B cell (primary cell): ENCODE results near the gene FBXO3. TPM values are rescaled to one million over a fixed set of nuclear protein-coding genes. Genes with fewer than 3 reads are reported as not detected.

Experiments
- ATAC-seq: fragments of 200-7000 bp; cut with Tn5 transposase; one replicate; pipeline ENCODE4 v1.10.0; 2021; ENCODE audit warnings: low read depth, mild to moderate bottlenecking, moderate number of reproducible peaks, moderate library complexity
- CTCF ChIA-PET: fragments of 350-600 bp; sonication (Branson Sonifier 250); formaldehyde crosslinking; loops from one replicate; lab custom pipeline; 2021; ENCODE audit warnings: antibody characterized with exemption, inconsistent platforms; lab: Charles Lee
- POLR2A ChIA-PET: fragments of 350-600 bp; sonication (Branson Sonifier 250); formaldehyde crosslinking; loops from one replicate; lab custom pipeline; 2021; ENCODE audit warnings: antibody characterized with exemption; lab: Charles Lee
- DNase-seq: peaks from one replicate; pipeline ENCODE4 v3.0.0; 2013
- H2AFZ ChIP-seq: 2 replicates; pipeline ENCODE4 v1.6.1; 2012; ENCODE audit warnings: mild to moderate bottlenecking, low read depth, low read length; ENCODE audit not compliant: insufficient read depth, poor library complexity, severe bottlenecking
- H3K27ac ChIP-seq, 2 donors: 1 replicate in 1 of 2; 2 replicates in 1 of 2; pipeline ENCODE4 v1.5.1; 2012 to 2013; ENCODE audit warnings: low read length in 2 of 2, mild to moderate bottlenecking in 2 of 2, moderate library complexity in 1 of 2
- H3K27me3 ChIP-seq, 4 experiments: fragments of 200-600 bp in 1 of 4; sonication (generic) in 1 of 4; replicated peaks in 1 of 4; 1 replicate in 2 of 4; 2 replicates in 2 of 4; pipeline versions ENCODE4 v1.6.1 to v1.7.0; 2013 to 2016; ENCODE audit warnings: low read length in 3 of 4, mild to moderate bottlenecking in 2 of 4, mixed read lengths in 1 of 4, moderate library complexity in 1 of 4; ENCODE audit not compliant: insufficient read depth in 4 of 4, control insufficient read depth in 3 of 4; ENCODE audit errors: control extremely low read depth in 1 of 4
- H3K36me3 ChIP-seq, 2 experiments: replicated peaks in 1 of 2; 1 replicate in 1 of 2; 2 replicates in 1 of 2; pipeline versions ENCODE4 v1.6.1 to v1.7.1; 2013; ENCODE audit warnings: low read length in 1 of 2; ENCODE audit not compliant: insufficient read depth in 2 of 2, control insufficient read depth in 1 of 2; ENCODE audit errors: control extremely low read depth in 1 of 2, extremely low read depth in 1 of 2
- H3K4me1 ChIP-seq, 2 donors: fragments of 200-600 bp in 1 of 2; sonication (generic) in 1 of 2; 1 replicate in 1 of 2; 2 replicates in 1 of 2; pipeline versions ENCODE4 v1.5.1 to v1.6.1; 2013 to 2017; ENCODE audit warnings: low read length in 2 of 2; ENCODE audit not compliant: control insufficient read depth in 2 of 2, insufficient read depth in 2 of 2
- H3K4me2 ChIP-seq: replicated peaks from 2 replicates; pipeline ENCODE3; 2012; ENCODE audit warnings: mild to moderate bottlenecking, low read depth, low read length; ENCODE audit not compliant: poor library complexity, severe bottlenecking
- H3K4me3 ChIP-seq, 5 experiments: fragments of 200-600 bp in 1 of 5; sonication (generic) in 1 of 5; 1 replicate in 3 of 5; 2 replicates in 2 of 5; pipeline versions ENCODE4 v1.5.1 to v1.7.0; 2011 to 2016; ENCODE audit warnings: low read length in 4 of 5, mild to moderate bottlenecking in 4 of 5, low read depth in 2 of 5, control low read depth in 1 of 5, moderate library complexity in 1 of 5; ENCODE audit not compliant: insufficient read depth in 1 of 5; ENCODE audit errors: control extremely low read depth in 1 of 5, extremely low read depth in 1 of 5
- H3K79me2 ChIP-seq: fragments of 200-600 bp; sonication (generic); one replicate; pipeline ENCODE4 v1.6.0; 2016; ENCODE audit warnings: low read length; ENCODE audit not compliant: control insufficient read depth, insufficient read depth
- H3K9ac ChIP-seq: fragments of 200-600 bp; sonication (generic); 2 replicates; pipeline ENCODE4 v1.6.1; 2017; ENCODE audit warnings: mild to moderate bottlenecking, low read length, moderate library complexity
- H3K9me3 ChIP-seq, 3 donors: one replicate each; pipeline versions ENCODE4 v1.6.1 to v1.7.1; 2013; ENCODE audit warnings: low read length in 2 of 3; ENCODE audit not compliant: control insufficient read depth in 2 of 3, insufficient read depth in 1 of 3; ENCODE audit errors: control extremely low read depth in 1 of 3
- H4K20me1 ChIP-seq: 2 replicates; pipeline ENCODE4 v1.6.0; 2012; ENCODE audit warnings: mild to moderate bottlenecking, low read length; ENCODE audit not compliant: insufficient read depth, control insufficient read depth, poor library complexity, severe bottlenecking
- H3K27ac Mint-ChIP-seq: one replicate; pipeline ENCODE4 v1.8.0; 2021; ENCODE audit warnings: mixed read lengths
- H3K27me3 Mint-ChIP-seq: one replicate; pipeline ENCODE4 v1.8.0; 2021; ENCODE audit warnings: mixed read lengths
- H3K4me1 Mint-ChIP-seq: one replicate; pipeline ENCODE4 v1.8.0; 2021; ENCODE audit warnings: mixed read lengths
- H3K4me3 Mint-ChIP-seq: one replicate; pipeline ENCODE4 v1.8.0; 2021; ENCODE audit warnings: mixed read lengths
- H3K9me3 Mint-ChIP-seq: one replicate; pipeline ENCODE4 v1.8.0; 2022; ENCODE audit warnings: mixed read lengths; ENCODE audit not compliant: insufficient read depth
- EZH2 ChIP-seq: IDR thresholded peaks from 2 replicates; pipeline ENCODE4 v1.6.1; 2012; ENCODE audit warnings: borderline replicate concordance, low read depth, mild to moderate bottlenecking, moderate library complexity, low read length; ENCODE audit not compliant: insufficient read depth, poor library complexity, severe bottlenecking
- WGBS: methylation state at CpG from one replicate; pipeline ENCODE4 v1.1.5; 2013; ENCODE audit warnings: missing lambda C conversion rate; ENCODE audit not compliant: insufficient coverage; 5-methylcytosine and 5-hydroxymethylcytosine counted together
- intact Hi-C: fragments of 100-400 bp; cut with micrococcal nuclease; formaldehyde crosslinking; loops from one replicate; pipeline ENCODE4 v1.10.0; 2022
- polyA plus RNA-seq: library from polyadenylated mRNA; depleted of rRNA; stranded (reverse); fragments of >200 nt; gene quantifications from 2 replicates; pipeline ENCODE4 v1.2.3, GENCODE V29; 2012
- total RNA-seq, 2 donors: library from RNA; stranded (reverse); fragments of 120-200 nt in 1 of 2; gene quantifications; 1 replicate in 1 of 2; 2 replicates in 1 of 2; pipeline versions ENCODE4 v1.2.3 to v1.2.4, GENCODE V29; 2013 to 2022
- TF ChIP-seq, protein P1 (sequence below): fragments of 200-600 bp; IDR thresholded peaks from one replicate; pipeline ENCODE4 v1.8.0; 2022; ENCODE audit warnings: antibody characterized with exemption, mild to moderate bottlenecking

FBXO3 gene
- total and polyA plus RNA-seq, 2 donors (not counting 1 experiment from before 2014, with no cell fraction given), result 16.8 to 34.3 TPM

GRCh38 chr11:33777906-33778305, 3.6 kb upstream of the FBXO3 start:
- H3K79me2 ChIP-seq, result peaks cover 22% of the 10 kb centered on the region
- ChIA-PET CTCF (no interaction called here), POLR2A (no interaction called here)
- TF ChIP-seq, protein P1, sequence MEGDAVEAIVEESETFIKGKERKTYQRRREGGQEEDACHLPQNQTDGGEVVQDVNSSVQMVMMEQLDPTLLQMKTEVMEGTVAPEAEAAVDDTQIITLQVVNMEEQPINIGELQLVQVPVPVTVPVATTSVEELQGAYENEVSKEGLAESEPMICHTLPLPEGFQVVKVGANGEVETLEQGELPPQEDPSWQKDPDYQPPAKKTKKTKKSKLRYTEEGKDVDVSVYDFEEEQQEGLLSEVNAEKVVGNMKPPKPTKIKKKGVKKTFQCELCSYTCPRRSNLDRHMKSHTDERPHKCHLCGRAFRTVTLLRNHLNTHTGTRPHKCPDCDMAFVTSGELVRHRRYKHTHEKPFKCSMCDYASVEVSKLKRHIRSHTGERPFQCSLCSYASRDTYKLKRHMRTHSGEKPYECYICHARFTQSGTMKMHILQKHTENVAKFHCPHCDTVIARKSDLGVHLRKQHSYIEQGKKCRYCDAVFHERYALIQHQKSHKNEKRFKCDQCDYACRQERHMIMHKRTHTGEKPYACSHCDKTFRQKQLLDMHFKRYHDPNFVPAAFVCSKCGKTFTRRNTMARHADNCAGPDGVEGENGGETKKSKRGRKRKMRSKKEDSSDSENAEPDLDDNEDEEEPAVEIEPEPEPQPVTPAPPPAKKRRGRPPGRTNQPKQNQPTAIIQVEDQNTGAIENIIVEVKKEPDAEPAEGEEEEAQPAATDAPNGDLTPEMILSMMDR, result no peak
- no peak for TF ChIP-seq EZH2
- H3K9ac ChIP-seq, result no peak overlapping the region
- peaks cover 0 to 50% (median 13%) of the 10 kb centered on the region in 4 experiments for H3K27me3 ChIP-seq
- ATAC-seq (no peak), DNase-seq (no peak)
- Mint-ChIP-seq H3K4me1 (peaks cover 22% of the 10 kb centered on the region), H3K4me3 (no peak overlapping the region), H3K27me3 (peaks cover 34% of the 10 kb centered on the region), H3K27ac (no peak overlapping the region), H3K9me3 (no peaks in the 10 kb centered on the region)
- no peak overlapping the region for H3K4me3 ChIP-seq
- no peak overlapping the region for H2AFZ ChIP-seq
- peaks cover 2% of the 10 kb centered on the region for H4K20me1 ChIP-seq
- intact Hi-C loops, result loop anchor here (10.0 kb wide), 1 partner anchor 883 kb away; the partner anchor contains the start of gene QSER1
- H3K36me3 ChIP-seq, result no peaks in the 10 kb centered on the region
- no peaks in the 10 kb centered on the region for H3K9me3 ChIP-seq
- no peak overlapping the region for H3K4me2 ChIP-seq
- H3K4me1 ChIP-seq, result peaks cover 16 to 17% of the 10 kb centered on the region in 2 donors
- 77% methylated on average over 4 of the region's 9 CpGs for WGBS
- no peak overlapping the region for H3K27ac ChIP-seq

GRCh38 chr11:33775832-33776470, 1.6 kb upstream of the FBXO3 start:
- POLR2A ChIA-PET, result no interaction called here

More at GRCh38 chr11:33775832-33776470, 1.6 kb upstream of the FBXO3 start:
- DNase-seq (no peak), ATAC-seq (no peak)
- peaks cover 21 to 24% of the 10 kb centered on the region in 2 donors for H3K4me1 ChIP-seq
- CTCF ChIA-PET, result interaction anchor here (0.6 kb wide), 1 partner anchor 53 kb away, joined by 3 read pairs; no protein-coding TSS in a partner anchor
- peaks cover 35% of the 10 kb centered on the region for H3K4me1 Mint-ChIP-seq
- peak overlapping the region; percentile 92 for H3K4me3 Mint-ChIP-seq
- H3K27ac ChIP-seq, result no peak overlapping the region
- H3K9me3 Mint-ChIP-seq, result no peaks in the 10 kb centered on the region
- no peak overlapping the region for H3K4me3 ChIP-seq
- H3K27ac Mint-ChIP-seq, result no peak overlapping the region
- H3K9me3 ChIP-seq, result no peaks in the 10 kb centered on the region
- no peak for TF ChIP-seq EZH2
- TF ChIP-seq, protein P1, result no peak
- intact Hi-C loops, result loop anchor here (2.0 to 10.0 kb wide), 2 partner anchors 329 to 881 kb away; partner anchors contain the start of genes NAT10 and QSER1
- no peak overlapping the region for H3K4me2 ChIP-seq
- H3K36me3 ChIP-seq, result no peaks in the 10 kb centered on the region
- H2AFZ ChIP-seq, result no peak overlapping the region
- H4K20me1 ChIP-seq, result peaks cover 19% of the 10 kb centered on the region
- H3K79me2 ChIP-seq, result peaks cover 36% of the 10 kb centered on the region
- no CpG with 5 or more reads among the region's 1 CpG for WGBS
- no peak overlapping the region for H3K9ac ChIP-seq
- H3K27me3 ChIP-seq, result peaks cover 0 to 38% (median 13%) of the 10 kb centered on the region in 4 experiments
- peaks cover 30% of the 10 kb centered on the region for H3K27me3 Mint-ChIP-seq
